ENCODE data around the gene PZP. TPM values are rescaled to one million over a fixed set of nuclear protein-coding genes. Genes with fewer than 3 reads are reported as not detected.

PZP gene
- total and polyA plus RNA-seq, 2 of the 8 experiments (the other 6 are each of a cell fraction or from before 2014, with no cell fraction given): 0.08 TPM; not detected in 1

- Histone ChIP-seq H4K5ac (ENCODE audit: insufficient read length, low read depth, low read length) (no peak overlapping the region), H3K79me2 (ENCODE audit: control insufficient read depth in 1 of 2, insufficient read depth in 2 of 2, low read length in 2 of 2) (no peaks in the 10 kb centered on the region), H3K18ac (ENCODE audit: extremely low read depth, low read length) (no peak overlapping the region), H2AFZ (ENCODE audit: low read length) (no peak overlapping the region), H3K23ac (ENCODE audit: insufficient read length) (no peak overlapping the region), H3K27ac (ENCODE audit: low read depth, low read length) (no peak overlapping the region), H3K79me1 (ENCODE audit: low read depth, low read length) (no peaks in the 10 kb centered on the region), H2BK15ac (ENCODE audit: low read length) (no peak overlapping the region), H2BK120ac (replicated peaks; ENCODE audit: low read depth, low read length) (no peak overlapping the region), H3K4ac (replicated peaks; ENCODE audit: insufficient read length, low read depth, low read length) (no peak overlapping the region), H2BK5ac (ENCODE audit: low read depth, low read length) (no peak overlapping the region), H4K91ac (replicated peaks; ENCODE audit: insufficient read length, low read length) (no peak overlapping the region), H3K27me3 (replicated peaks in 1 of 4; ENCODE audit: control insufficient read depth in 3 of 4, extremely low read depth in 1 of 4, insufficient read depth in 3 of 4, low read length in 3 of 4) (no peaks in the 10 kb centered on the region), H2BK12ac (ENCODE audit: low read depth, low read length) (no peak overlapping the region), H3K4me2 (ENCODE audit: insufficient read depth in 1 of 2, low read depth in 2 of 2, low read length in 2 of 2) (no peak overlapping the region), H4K20me1 (replicated peaks in 1 of 2; ENCODE audit: control insufficient read depth in 1 of 2, insufficient read depth in 2 of 2, low read length in 2 of 2) (no peaks in the 10 kb centered on the region), H3K14ac (ENCODE audit: insufficient read length) (no peak overlapping the region), H2AK5ac (ENCODE audit: low read depth, low read length) (no peak overlapping the region), H3K4me3 (ENCODE audit: extremely low read depth in 1 of 4, insufficient read depth in 2 of 4, low read depth in 3 of 4, low read length in 4 of 4) (no peak overlapping the region), H3K9me3 (ENCODE audit: insufficient read depth in 2 of 2, low read depth in 1 of 2, low read length in 1 of 2) (no peaks in the 10 kb centered on the region), H3K9ac (replicated peaks in 1 of 4; ENCODE audit: extremely low read depth in 1 of 4, low read depth in 3 of 4, low read length in 3 of 4) (peak overlapping the region in 1 of 4 experiments; percentile 34; a peak in 1 of 7 replicates), H3K56ac (replicated peaks; ENCODE audit: insufficient read length, low read depth, low read length) (no peak overlapping the region), H4K8ac (ENCODE audit: extremely low read depth, insufficient read depth, low read length) (no peak overlapping the region), H3K36me3 (ENCODE audit: control insufficient read depth in 2 of 4, insufficient read depth in 4 of 4, low read length in 3 of 4) (no peaks in the 10 kb centered on the region), H2BK20ac (ENCODE audit: low read length) (no peak overlapping the region), H3K23me2 (ENCODE audit: low read depth, low read length) (no peaks in the 10 kb centered on the region; the same call in 1 of the 2 replicates), H3K4me1 (replicated peaks in 1 of 4; ENCODE audit: control insufficient read depth in 3 of 4, insufficient read depth in 4 of 4, low read length in 3 of 4) (no peaks in the 10 kb centered on the region; a peak in 1 of 7 replicates)
- FAIRE-seq: no peak
- POLR2A ChIA-PET (ENCODE audit: partially characterized antibody): no interaction called here
- 81% methylated on average over 3 of the region's 3 CpGs; no CpG with 5 or more reads in 1 of the 2 experiments for WGBS, 2 experiments (ENCODE audit: extremely low coverage in 1 of 2, insufficient coverage in 1 of 2, insufficient read length in 1 of 2, insufficient replicate concordance in 2 of 2, low coverage in 1 of 2, low lambda C conversion rate in 2 of 2, missing lambda C conversion rate in 1 of 2)
- DNase-seq (ENCODE audit: low read depth in 1 of 2, low spot score in 2 of 2): no peak
- CTCF ChIA-PET (ENCODE audit: partially characterized antibody): interaction anchor here (1.2 to 1.9 kb wide), 2 partner anchors 27 to 29 kb away, joined by 3 to 7 read pairs; no protein-coding TSS in a partner anchor
- TF ChIP-seq SIN3A (conservative IDR thresholded peaks at IDR 0.05 in 1 of 2, IDR thresholded peaks at IDR 0.05 in 1 of 2; ENCODE audit: low read depth in 1 of 2, low read length in 2 of 2) (no peak), POLR2A (IDR thresholded peaks at IDR 0.05; ENCODE audit: control extremely low read depth in 1 of 2, low read depth in 2 of 2, low read length in 2 of 2) (no peak), CBX8 (IDR thresholded peaks at IDR 0.05; ENCODE audit: borderline replicate concordance, low read depth, low read length) (no peak), EZH2 (IDR thresholded peaks at IDR 0.05; ENCODE audit: low read depth, low read length, severe bottlenecking) (no peak), GTF2F1 (IDR thresholded peaks at IDR 0.05; ENCODE audit: borderline replicate concordance, low read depth, low read length) (no peak), NRF1 (IDR thresholded peaks at IDR 0.05; ENCODE audit: low read depth, low read length) (no peak), CTCF (IDR thresholded peaks at IDR 0.05; ENCODE audit: control extremely low read depth in 1 of 3, insufficient read depth in 1 of 3, low read depth in 1 of 3, low read length in 3 of 3) (no peak), TEAD4 (IDR thresholded peaks at IDR 0.05; ENCODE audit: low read depth, low read length) (no peak), ATF3 (IDR thresholded peaks at IDR 0.05; ENCODE audit: insufficient read depth, low read depth, low read length) (no peak), E2F6 (IDR thresholded peaks at IDR 0.05) (no peak)
Observed at GRCh38 chr12:9118158-9118557, 90.0 kb downstream of the PZP start.
